GM19372 (cell line): ENCODE data around the gene PCGF3.
"Not testable (repeated sequence)": the region's sequence is repeated elsewhere in the genome, so short reads cannot be mapped to it uniquely, and the experiment has no call there.

ENCODE experiments used
- ATAC-seq: cut with Tn5 transposase; IDR thresholded peaks from one replicate; pipeline ENCODE4 v1.9.1; 2021; ENCODE audit warnings: mild to moderate bottlenecking, low read depth, moderate library complexity; ENCODE audit not compliant: unreplicated experiment

The PCGF3 gene

DNA sequence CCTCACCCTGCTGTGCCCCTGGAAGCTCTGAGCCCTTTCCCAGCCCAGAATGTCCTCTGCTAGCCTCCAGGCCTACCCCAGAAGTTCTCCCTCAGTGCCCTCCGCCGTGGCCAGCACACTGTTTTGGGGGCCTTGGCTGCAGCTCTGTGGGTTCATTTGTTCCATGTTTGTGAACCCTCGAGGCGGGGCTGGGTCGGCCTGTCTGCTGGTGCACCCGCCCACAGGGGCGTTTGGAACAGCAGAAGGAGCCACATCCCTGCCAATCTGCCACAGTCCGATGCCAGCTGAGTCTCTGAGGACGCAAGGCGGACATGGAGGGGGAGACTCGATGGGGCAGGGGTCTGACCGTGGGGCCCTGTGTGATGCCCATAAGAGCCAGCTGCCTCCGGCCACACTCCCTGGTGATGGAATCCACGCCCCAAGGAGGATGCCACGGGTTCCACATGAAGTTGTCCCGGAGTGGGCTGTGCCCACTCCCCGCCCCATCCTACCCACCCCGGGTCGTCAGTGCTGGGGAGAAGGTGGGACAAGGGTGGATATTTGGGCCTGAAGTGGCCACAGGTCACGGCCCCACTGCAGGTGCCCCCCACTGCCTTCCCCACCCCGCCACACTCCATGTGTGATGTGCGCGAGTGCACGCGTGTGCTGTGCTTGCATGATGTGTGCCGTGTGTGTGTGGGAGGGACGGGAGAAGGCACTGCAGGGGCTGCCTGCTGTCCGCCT lies 38.6 kb upstream of the PCGF3 start:
- ATAC-seq, result no peak

DNA sequence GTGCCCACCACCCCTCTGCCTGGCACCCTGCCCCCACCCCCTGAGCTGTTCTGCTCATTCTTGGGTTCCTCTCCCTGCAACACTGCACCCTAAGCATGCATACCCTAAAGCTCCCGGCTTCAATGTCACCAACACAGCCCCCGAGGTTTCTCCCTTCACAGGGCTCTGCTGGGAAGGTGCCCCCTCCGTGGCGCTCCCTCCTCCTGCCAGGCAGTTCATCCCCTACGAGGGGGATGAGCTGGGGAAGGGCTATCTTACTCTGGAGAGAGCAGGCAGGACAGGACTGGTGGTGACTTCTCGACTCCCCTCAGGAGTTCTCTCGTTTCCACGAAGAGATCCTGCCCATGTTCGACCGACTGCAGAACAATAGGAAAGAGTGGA lies 38.1 kb upstream of the PCGF3 start:
- no peak for ATAC-seq

- not testable (repeated sequence) for ATAC-seq
Observed at GRCh38 chr4:668219-668618, 37.4 kb upstream of the PCGF3 start.

GRCh38 chr4:669806-670559 lies 35.6 kb upstream of the PCGF3 start:
- ATAC-seq, result not testable (repeated sequence)

DNA sequence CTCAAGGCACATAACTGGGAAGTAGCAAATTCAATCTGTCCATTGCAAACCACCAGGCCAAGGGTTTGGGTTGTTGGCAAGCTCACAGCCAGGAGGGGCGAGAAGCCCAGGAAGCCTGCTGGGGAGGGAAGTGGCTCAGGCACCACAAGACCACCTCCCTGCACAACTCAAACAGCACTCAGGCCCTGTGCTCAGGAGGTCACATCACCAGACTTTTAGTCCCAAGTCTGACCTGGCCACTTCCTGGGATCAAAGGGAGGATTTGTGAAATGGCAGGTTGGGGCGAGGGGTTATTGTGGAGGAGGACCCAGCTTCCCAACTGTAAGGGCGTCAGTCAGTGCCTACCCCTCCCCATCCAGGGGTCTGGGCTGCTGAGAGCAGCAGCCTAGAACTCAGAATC lies 33.9 kb upstream of the PCGF3 start:
- no peak for ATAC-seq

- ATAC-seq, result no peak
Observed at GRCh38 chr4:673349-674091, 32.1 kb upstream of the PCGF3 start.

GRCh38 chr4:674172-675035 lies 31.2 kb upstream of the PCGF3 start, which contains the start of the genes ATP5ME and MYL5:
TSS of gene ATP5ME (minus strand) at chr4:674276. CDS start at chr4:674247, 29 bp downstream.
TSS of gene MYL5 (plus strand) at chr4:674542. CDS start at chr4:678027, 3,485 bp downstream.
- ATAC-seq, result peak; percentile 81

GRCh38 chr4:675036-675882 lies 30.4 kb upstream of the PCGF3 start:
- ATAC-seq, result peak; percentile 1

GRCh38 chr4:675980-676870 lies 29.4 kb upstream of the PCGF3 start:
- no peak for ATAC-seq

- no peak for ATAC-seq
Observed at GRCh38 chr4:676871-677235, 28.8 kb upstream of the PCGF3 start.

GRCh38 chr4:677431-678293 lies 28.0 kb upstream of the PCGF3 start:
- ATAC-seq, result no peak

- ATAC-seq, result no peak
Observed at GRCh38 chr4:678331-679103, 27.1 kb upstream of the PCGF3 start.

DNA sequence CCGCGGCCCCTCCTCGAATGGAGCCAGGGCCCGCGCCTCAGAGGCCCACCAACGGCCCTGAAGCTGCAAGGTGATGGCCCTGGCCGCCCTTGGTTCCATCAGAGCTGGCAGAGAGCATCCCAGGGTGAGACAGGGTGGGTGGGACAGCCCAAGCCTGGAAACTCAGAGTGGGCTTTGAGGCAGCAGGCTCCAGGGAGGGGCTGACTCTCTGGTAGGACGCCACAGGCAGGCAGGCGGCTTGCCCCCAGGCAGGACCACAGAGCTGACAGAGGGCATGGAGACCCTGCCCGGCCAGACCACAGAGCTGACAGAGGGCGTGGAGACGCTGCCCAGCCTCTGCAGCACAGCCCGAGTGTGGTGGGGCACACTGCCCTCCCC lies 26.5 kb upstream of the PCGF3 start:
- no peak for ATAC-seq

- ATAC-seq, result no peak
Observed at GRCh38 chr4:679629-680028, 26.0 kb upstream of the PCGF3 start.

DNA sequence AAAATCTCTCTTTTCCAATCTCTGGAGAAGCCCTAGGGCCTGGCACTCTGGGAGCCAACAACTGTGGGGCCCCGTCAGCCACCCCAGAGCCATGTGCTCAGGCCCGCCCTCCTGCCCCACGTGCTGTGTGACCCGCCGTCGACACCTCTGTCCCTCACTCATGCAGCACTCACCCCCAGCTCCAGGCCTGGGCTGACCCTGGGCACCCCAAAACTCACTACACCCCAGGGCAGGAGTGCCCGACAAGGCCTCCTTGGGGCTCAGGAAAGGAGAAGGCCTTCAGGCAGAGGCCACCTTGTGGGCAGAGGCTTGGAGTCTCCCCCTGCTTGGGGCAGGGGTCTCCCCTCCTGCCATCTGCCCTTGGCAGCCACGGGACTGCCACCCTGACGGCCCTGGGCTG lies 25.5 kb upstream of the PCGF3 start:
- no peak for ATAC-seq

DNA sequence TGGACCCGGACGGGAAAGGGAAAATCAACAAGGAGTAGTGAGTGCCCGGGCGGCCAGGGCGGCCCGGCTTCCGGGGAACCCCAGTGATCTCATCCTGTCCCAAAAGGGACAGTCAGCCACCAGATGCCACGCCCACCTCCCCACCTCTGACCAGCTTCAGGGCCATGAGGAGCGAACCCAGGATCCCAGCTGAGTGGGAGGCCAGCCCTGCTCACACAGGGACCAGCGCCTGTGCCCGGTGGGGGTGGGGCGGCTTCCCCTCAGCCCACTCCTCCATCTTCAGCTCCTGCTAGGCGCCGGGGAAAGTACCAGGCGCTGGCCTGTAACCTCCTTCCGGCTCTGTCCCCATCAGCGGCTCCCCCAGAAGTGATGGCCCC lies 25.1 kb upstream of the PCGF3 start:
- no peak for ATAC-seq
